GM18858 (cell line): ENCODE results near the gene ZBTB7C.

Experiments used
- ATAC-seq: cut with Tn5 transposase; IDR thresholded peaks from one replicate; pipeline ENCODE4 v1.9.1; 2021; ENCODE audit not compliant: unreplicated experiment

The ZBTB7C gene

DNA sequence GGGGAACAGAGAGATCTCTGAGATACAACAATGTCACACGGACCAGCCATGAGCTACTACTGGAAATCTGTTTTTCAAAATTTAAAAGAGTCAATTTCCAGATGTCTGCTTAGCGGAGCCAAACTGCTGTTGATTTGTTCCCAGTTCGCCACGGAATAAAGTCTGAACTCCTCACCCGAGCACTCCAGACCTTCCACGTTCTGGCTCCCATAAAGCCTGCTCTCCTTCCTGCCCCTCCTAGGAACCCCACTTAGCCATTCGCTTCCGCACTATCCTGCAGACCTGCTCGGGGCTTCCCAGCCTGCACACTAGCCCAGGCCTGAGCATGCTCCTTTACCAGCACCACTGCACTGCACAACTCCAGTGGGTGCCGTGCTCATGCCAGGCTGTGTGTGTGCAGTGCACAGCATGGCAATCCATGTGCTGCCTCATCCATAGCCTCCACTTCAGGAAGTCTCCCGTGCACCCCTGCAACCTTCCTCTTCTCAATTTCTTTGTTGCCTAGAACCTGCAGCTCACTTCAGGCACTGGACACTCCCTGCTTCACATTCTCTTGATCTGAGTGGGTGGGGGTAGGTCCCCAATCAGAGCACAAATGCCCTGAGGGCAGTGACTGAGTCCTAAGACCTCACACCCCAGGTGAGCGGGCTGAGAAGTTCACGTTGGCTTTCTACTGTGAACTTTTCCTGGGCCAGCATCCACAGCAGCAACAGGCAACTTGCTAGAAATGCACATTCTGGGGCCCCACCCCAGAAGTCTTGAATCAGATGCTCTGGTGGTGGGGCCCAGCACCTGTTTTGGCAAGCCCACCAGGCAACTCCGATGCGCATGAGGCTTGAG, 53.7 kb downstream of the ZBTB7C start:
- ATAC-seq = no peak

- no peak for ATAC-seq
Observed at GRCh38 chr18:48354746-48355260, 54.4 kb downstream of the ZBTB7C start.

DNA sequence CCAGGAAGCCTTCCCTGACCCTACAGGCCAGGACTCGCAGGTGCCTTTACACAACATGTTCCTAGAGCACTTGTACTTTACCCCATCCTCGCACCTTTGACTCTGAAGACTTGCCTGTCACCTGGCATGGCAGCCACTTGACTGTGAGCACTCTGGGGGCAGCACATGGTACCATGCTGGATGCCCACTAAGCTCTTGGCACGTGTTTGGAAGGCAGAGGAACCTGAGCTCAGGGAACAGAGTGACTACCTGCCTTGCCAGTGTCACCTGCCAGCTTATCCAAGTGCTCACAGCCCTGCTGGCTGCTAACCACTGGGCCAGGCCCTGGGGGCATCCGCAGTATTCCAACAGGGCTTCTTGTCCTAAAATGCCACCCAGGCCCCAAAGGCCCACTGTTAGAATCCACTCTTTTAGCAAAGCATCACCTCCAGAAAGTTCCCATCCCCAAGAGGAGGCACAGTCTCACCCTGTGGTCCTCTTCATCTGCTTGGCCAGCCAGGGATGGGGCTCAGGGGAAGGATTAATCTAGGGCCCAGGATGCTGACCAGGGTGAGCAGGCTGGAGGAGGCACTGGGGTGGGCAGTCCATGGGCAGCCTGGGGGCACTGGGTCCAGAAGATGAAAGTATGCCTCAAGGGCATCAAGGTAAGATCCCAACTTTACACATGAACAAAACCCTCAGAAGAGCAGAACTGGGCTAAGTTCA, 57.0 kb downstream of the ZBTB7C start:
- no peak for ATAC-seq

GRCh38 chr18:48351216-48352050, 57.8 kb downstream of the ZBTB7C start:
- ATAC-seq = no peak

GRCh38 chr18:48348739-48349138, 60.4 kb downstream of the ZBTB7C start:
- ATAC-seq = no peak

- no peak for ATAC-seq
Observed at GRCh38 chr18:48347756-48348326, 61.3 kb downstream of the ZBTB7C start.

DNA sequence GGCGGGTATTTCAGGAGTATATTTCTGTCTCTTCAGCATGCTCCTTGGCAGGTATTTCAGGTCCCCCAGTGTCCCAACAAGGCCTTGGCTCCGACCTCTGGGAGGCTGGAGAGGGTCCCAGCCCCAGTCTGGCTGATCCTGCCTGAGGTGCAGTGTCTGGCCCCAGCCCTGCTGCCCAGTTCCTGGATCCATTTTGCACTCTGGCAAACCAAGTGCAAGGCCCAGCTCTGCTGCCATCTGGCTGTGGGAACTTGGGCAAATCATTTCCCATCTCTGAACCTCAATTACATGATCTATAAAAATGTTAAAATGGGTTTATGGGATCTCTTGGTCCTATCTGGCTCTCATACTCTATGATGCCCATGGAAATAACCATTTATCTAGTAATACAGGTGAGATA, 63.6 kb downstream of the ZBTB7C start:
- ATAC-seq = no peak

GRCh38 chr18:48342581-48342980, 66.6 kb downstream of the ZBTB7C start:
- no peak for ATAC-seq

DNA sequence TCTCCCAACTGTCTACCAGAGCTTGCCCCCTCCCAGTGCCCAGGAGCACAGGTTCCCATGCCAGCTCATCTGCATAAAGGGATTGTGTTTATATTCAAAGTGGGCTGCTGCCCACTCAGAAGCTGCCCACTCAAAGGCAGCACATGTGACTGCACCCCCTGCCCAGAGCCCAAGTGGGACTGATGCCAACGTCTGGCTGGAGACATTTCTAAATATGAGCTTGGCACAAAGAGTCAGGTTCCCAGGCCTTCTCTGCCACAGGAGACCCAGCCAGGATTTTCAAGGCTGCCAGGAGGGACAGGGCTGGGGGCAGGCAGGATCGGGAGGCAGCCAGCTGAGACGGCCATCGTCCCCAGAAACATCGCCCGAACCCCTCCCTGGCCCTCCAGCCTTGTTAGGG, 67.1 kb downstream of the ZBTB7C start:
- no peak for ATAC-seq

GRCh38 chr18:48340560-48340959, 68.6 kb downstream of the ZBTB7C start:
- no peak for ATAC-seq

- ATAC-seq = no peak
Observed at GRCh38 chr18:48339692-48340091, 69.5 kb downstream of the ZBTB7C start.

DNA sequence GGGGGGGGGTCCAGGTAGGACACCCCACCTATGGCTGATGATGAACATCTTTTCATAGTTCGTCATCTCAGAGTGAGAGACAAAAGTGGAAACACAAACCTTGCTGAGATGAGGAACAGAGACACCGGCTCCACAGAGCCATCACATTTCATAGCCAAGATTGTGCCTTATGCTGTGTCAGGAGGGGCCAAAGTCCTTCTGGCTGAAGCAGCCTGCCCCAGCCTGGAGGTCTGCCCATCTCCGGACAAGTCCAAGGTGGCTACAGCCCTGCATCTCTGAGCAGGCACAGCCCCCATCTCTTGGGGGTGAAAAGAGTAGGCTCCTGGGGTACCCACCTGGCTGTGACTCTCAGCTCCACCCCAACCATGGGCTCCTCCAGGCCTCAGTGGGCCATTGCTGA, 70.3 kb downstream of the ZBTB7C start:
- ATAC-seq = no peak

DNA sequence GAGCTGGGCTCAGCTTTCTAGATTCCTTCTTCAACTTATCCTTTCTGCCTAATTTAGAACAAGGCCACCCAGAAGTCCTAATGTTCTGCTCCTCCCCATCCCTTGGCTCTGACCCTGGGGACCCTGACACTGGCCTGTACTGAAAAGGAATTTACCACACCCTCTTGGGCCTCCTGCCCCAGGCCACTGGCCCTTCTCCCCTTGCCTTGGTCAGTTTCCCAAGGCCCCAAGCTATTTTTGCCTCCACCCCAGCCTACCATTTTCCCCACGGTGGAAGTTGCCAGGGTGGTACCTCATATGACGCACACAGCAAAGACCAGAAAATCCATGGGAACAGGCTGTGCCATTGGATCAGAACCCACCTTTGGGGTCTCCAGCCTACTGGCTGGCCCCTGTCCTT, 72.1 kb downstream of the ZBTB7C start:
- ATAC-seq = no peak

DNA sequence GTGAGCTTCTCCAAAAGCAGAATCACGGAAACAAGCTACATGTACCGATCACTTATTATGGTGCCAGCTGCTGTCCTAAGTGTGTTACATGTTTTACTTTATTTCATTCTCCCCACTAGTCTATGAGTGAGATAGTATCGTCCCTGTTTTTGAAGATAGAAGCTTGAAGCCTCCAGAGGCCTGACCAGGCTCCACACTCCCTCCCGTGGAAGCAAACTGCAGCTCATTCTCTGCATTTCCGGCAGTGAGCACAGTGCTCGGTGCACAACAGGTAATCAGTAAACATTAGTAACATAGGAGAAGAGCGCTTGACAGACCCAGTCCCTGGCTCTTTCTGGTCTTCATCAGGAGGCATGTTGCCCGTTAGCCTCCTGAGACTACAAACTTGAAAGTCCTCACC, 72.9 kb downstream of the ZBTB7C start:
- no peak for ATAC-seq

GRCh38 chr18:48335829-48336228, 73.4 kb downstream of the ZBTB7C start:
- ATAC-seq = no peak

DNA sequence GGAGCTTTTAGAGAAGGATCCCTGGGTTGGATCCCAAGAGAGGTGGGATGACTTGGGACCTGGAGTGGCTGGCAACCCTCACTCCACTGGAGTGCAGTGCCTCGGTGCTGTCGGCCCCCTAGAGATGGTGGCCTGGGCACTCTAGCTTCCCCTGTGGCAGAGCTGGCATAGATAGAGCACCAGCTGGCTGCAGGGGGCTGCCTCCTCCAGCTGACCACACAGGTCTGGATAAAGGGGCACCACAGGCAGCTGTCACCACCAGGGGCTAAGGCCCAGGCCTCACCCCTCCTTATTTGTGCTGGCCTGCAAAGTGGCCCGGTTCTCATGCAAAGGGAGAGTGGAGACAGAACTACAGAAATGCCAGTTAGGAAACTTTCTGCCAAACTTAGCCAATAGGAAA, 74.3 kb downstream of the ZBTB7C start:
- no peak for ATAC-seq

DNA sequence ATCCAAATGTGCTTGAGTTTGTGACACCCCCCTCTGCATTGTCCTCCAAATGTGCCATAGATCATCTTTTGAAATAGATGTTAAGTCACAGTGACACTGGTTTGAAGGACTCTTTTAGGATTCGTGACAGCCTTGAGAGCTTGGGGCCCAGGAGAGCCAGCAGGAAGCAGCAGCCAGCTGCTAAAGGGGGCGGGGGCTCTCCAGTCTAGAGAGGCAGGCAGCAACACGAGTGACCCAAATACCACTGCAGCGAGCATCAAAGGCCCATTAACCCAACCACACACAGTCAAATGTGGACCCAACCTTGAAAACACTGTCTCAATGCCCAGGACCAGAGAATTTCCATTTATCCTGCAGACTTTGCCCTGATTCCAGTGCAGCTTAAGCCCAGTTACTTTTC, 75.6 kb downstream of the ZBTB7C start:
- no peak for ATAC-seq

- ATAC-seq = no peak
Observed at GRCh38 chr18:48330016-48330991, 78.9 kb downstream of the ZBTB7C start.

DNA sequence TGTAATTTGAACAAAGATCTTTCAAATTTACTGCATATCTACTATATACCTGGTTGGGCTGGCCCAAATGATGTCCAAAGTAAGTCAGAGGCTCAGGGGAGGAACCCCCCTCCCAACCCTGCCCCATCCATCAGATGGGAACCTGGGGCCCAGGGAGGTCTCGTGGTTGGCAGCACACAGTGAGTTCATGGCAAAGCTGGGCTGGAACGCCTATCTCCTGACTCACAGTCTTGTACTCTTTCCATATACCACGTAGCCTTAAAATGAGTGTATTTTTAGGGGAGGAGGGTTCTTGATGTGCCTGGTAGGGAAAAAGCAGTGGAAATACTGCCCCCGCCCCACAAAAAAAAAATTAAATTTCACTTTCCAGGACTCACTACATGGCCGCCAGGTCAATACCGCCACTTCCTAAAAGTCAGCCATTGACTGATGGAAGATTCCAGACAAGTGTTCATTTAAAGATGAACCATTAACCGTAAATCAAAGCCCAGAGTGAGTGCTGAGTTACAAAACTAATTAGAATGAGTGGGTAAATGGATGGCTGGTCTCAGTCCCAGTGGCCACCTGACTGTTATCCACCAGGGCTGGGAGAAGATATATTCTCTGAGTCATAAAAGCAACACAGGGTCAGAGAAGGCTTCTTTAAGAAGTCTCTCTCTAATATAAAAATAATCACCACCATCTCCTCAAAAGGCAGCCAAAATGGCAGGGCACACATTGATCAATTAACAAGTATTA, 80.5 kb downstream of the ZBTB7C start:
- ATAC-seq = no peak
